ENCODE results near the gene RAB5B. TPM values are rescaled to one million over a fixed set of nuclear protein-coding genes. Genes with fewer than 3 reads are reported as not detected.

The RAB5B gene
- total RNA-seq, 2 experiments from 2014 or later = 51.9 to 52.9 TPM

- H3K27me3 Mint-ChIP-seq (ENCODE audit: low read depth) = no peaks in the 10 kb centered on the region
- ATAC-seq (no peak), DNase-seq (peak; percentile 42)
- peaks cover 53% of the 10 kb centered on the region for H3K4me1 Mint-ChIP-seq (ENCODE audit: low read depth)
- ChIA-PET POLR2A (interaction anchor here (0.6 to 8.9 kb wide), 10 partner anchors 9 to 202 kb away, joined by 3 to 139 read pairs (median 6); partner anchors contain the start of genes DNAJC14, ORMDL2, PA2G4 and RAB5B), CTCF (interaction anchor here (0.5 to 5.3 kb wide), 9 partner anchors 8 to 1900 kb away, joined by 3 to 35 read pairs (median 4); partner anchors contain the start of genes DNAJC14, ORMDL2 and SARNP)
- peak overlapping the region; percentile 99 for H3K27ac Mint-ChIP-seq
- H3K9me3 Mint-ChIP-seq (ENCODE audit: insufficient read depth) = no peaks in the 10 kb centered on the region
- peaks cover 73% of the 10 kb centered on the region for H3K36me3 Mint-ChIP-seq (ENCODE audit: low read depth)
- peak overlapping the region; percentile 95 for H3K4me3 Mint-ChIP-seq
These were observed 41.9 kb upstream of the RAB5B start for GRCh38 chr12:55931780-55932550.

GRCh38 chr12:55932551-55932910 is 41.3 kb upstream of the RAB5B start:
- H3K36me3 Mint-ChIP-seq (ENCODE audit: low read depth) = peaks cover 73% of the 10 kb centered on the region
- H3K4me1 Mint-ChIP-seq (ENCODE audit: low read depth) = peaks cover 58% of the 10 kb centered on the region
- no peaks in the 10 kb centered on the region for H3K9me3 Mint-ChIP-seq (ENCODE audit: insufficient read depth)
- ChIA-PET POLR2A (interaction anchor here (1.1 to 8.9 kb wide), 7 partner anchors 8 to 203 kb away, joined by 3 to 139 read pairs (median 8); partner anchors contain the start of genes DNAJC14, ORMDL2, RAB5B and SARNP), CTCF (interaction anchor here (0.5 to 5.3 kb wide), 9 partner anchors 8 to 1900 kb away, joined by 3 to 35 read pairs (median 4); partner anchors contain the start of genes DNAJC14, ORMDL2 and SARNP)
- DNase-seq (peak; percentile 68), ATAC-seq (no peak)
- peak overlapping the region; percentile 99 for H3K27ac Mint-ChIP-seq
- peak overlapping the region; percentile 95 for H3K4me3 Mint-ChIP-seq
- H3K27me3 Mint-ChIP-seq (ENCODE audit: low read depth) = no peaks in the 10 kb centered on the region

DNA sequence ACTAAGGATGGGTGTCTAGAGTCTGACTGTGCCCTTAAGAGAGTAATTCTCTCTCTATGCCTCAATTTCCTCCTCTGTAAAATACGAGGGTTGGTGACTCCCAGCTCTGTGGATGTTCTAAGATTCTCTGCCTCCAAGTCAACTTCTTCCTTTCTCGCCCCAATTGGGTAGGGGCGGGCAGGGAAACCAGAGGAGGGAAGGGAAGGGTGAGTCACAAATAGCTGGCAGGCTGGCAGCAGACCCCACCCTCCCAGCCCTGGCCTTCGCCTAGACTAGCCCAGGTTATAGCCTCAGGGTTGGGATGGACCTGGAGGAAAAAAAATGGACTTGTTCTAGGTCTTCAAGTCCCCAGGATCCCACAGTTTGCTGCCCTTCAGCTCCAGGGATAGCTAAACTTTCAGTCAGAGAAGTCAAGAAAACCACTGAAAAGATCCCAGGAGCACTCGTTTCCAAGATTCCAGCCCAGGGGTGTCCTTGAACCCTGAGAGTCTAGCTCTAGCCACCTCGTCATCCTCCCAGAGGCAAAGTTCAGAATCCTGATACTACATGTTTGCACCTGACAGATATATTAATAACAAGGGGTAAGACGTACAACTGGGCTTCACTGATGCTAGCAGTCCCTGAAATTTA is 40.6 kb upstream of the RAB5B start:
- ATAC-seq = no peak
- H3K4me1 Mint-ChIP-seq (ENCODE audit: low read depth) = peaks cover 66% of the 10 kb centered on the region
- H3K36me3 Mint-ChIP-seq (ENCODE audit: low read depth) = peaks cover 76% of the 10 kb centered on the region
- ChIA-PET CTCF (interaction anchor here (0.9 to 5.3 kb wide), 10 partner anchors 7 to 210 kb away, joined by 3 to 37 read pairs (median 4); partner anchors contain the start of genes DNAJC14, ORMDL2, PYM1 and SARNP), POLR2A (interaction anchor here (0.7 to 3.8 kb wide), 11 partner anchors 9 to 217 kb away, joined by 3 to 20 read pairs (median 4); partner anchors contain the start of genes BLOC1S1, ORMDL2, PA2G4 and RAB5B)
- no peaks in the 10 kb centered on the region for H3K9me3 Mint-ChIP-seq (ENCODE audit: insufficient read depth)
- H3K27me3 Mint-ChIP-seq (ENCODE audit: low read depth) = no peaks in the 10 kb centered on the region
- DNase-seq = no peak
- H3K4me3 Mint-ChIP-seq = peak overlapping the region; percentile 95
- peak overlapping the region; percentile 99 for H3K27ac Mint-ChIP-seq

- CTCF ChIA-PET = interaction anchor here (0.9 to 5.3 kb wide), 10 partner anchors 8 to 211 kb away, joined by 3 to 37 read pairs (median 6); partner anchors contain the start of genes DNAJC14, ORMDL2, PYM1 and SARNP
- DNase-seq = no peak
- Mint-ChIP-seq H3K27me3 (ENCODE audit: low read depth) (no peaks in the 10 kb centered on the region), H3K4me3 (peak overlapping the region; percentile 95), H3K36me3 (ENCODE audit: low read depth) (peaks cover 83% of the 10 kb centered on the region), H3K9me3 (ENCODE audit: insufficient read depth) (no peaks in the 10 kb centered on the region), H3K4me1 (ENCODE audit: low read depth) (peaks cover 73% of the 10 kb centered on the region), H3K27ac (peak overlapping the region; percentile 99)
- ATAC-seq = no peak
- POLR2A ChIA-PET = interaction anchor here (0.7 to 14.0 kb wide), 13 partner anchors 6 to 218 kb away, joined by 3 to 139 read pairs (median 4); partner anchors contain the start of genes BLOC1S1, DGKA, DNAJC14 and ORMDL2
These were observed 39.8 kb upstream of the RAB5B start for GRCh38 chr12:55933799-55934742.

DNA sequence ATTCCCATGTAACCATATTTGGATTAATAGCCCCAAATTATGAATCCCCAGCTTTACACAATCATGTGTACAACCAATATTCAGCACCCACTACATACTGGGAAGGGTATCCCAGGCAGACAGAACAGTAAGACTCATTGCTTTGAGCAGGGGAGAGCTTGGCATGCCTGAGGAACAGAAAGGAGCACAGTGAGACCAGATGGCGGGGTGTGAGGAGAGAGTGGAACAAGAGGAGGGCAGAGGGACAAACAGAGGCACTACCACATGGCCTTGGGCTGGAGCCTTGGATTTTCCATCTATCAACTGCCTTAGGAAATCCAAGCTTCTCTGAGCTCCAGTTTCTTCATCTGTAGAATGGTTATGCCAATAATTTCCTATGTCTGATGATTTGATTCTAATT is 39.1 kb upstream of the RAB5B start:
- ChIA-PET CTCF (interaction anchor here (0.8 to 5.3 kb wide), 8 partner anchors 9 to 211 kb away, joined by 3 to 37 read pairs (median 8); partner anchors contain the start of genes DNAJC14, ORMDL2, PYM1 and SARNP), POLR2A (interaction anchor here (1.0 to 14.0 kb wide), 8 partner anchors 7 to 118 kb away, joined by 3 to 139 read pairs (median 5); partner anchors contain the start of genes DGKA, DNAJC14, ORMDL2 and PYM1)
- Mint-ChIP-seq H3K27me3 (ENCODE audit: low read depth) (no peaks in the 10 kb centered on the region), H3K36me3 (ENCODE audit: low read depth) (peaks cover 88% of the 10 kb centered on the region), H3K4me1 (ENCODE audit: low read depth) (peaks cover 73% of the 10 kb centered on the region), H3K9me3 (ENCODE audit: insufficient read depth) (no peaks in the 10 kb centered on the region), H3K27ac (peak overlapping the region; percentile 90), H3K4me3 (peak overlapping the region; percentile 95)
- ATAC-seq (no peak), DNase-seq (no peak)

GRCh38 chr12:55935738-55936151 is 38.1 kb upstream of the RAB5B start:
- H3K4me3 Mint-ChIP-seq = peak overlapping the region; percentile 95
- peak overlapping the region; percentile 90 for H3K27ac Mint-ChIP-seq
- POLR2A ChIA-PET = interaction anchor here (1.1 to 14.0 kb wide), 8 partner anchors 8 to 118 kb away, joined by 3 to 139 read pairs (median 7); partner anchors contain the start of genes DGKA, ORMDL2, PYM1 and RAB5B
- peaks cover 98% of the 10 kb centered on the region for H3K36me3 Mint-ChIP-seq (ENCODE audit: low read depth)
- ATAC-seq (no peak), DNase-seq (no peak)
- H3K4me1 Mint-ChIP-seq (ENCODE audit: low read depth) = peaks cover 76% of the 10 kb centered on the region
- no peaks in the 10 kb centered on the region for H3K27me3 Mint-ChIP-seq (ENCODE audit: low read depth)
- CTCF ChIA-PET = interaction anchor here (0.6 to 5.3 kb wide), 13 partner anchors 8 to 206 kb away, joined by 3 to 37 read pairs (median 5); partner anchors contain the start of genes ORMDL2, PYM1, RAB5B and SARNP
- H3K9me3 Mint-ChIP-seq (ENCODE audit: insufficient read depth) = no peaks in the 10 kb centered on the region

DNA sequence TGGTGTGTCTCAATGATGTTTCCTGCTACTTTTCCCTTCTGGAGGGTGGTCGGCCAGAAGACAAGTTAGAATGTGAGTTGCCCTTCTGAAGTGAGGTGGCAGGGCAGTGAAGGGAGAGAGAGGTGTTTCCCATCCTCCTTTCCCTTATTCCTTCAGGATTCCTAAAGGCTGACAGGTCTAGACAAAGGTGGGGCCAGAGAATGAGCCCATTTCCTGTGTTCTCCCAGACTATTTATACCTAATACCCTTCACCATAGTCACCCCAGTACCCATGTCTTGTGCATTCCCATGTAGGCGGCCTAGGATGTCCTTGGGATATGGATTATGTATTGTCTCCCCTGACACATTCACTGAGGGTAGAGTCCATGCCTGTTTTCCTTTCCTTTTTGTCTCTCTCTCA is 35.9 kb upstream of the RAB5B start:
- ChIA-PET POLR2A (interaction anchor here (1.0 to 14.0 kb wide), 5 partner anchors 10 to 121 kb away, joined by 3 to 139 read pairs (median 16); partner anchors contain the start of genes DGKA, ORMDL2, PYM1 and SARNP), CTCF (interaction anchor here (0.8 to 5.2 kb wide), 4 partner anchors 12 to 200 kb away, joined by 3 to 75 read pairs (median 23); partner anchors contain the start of genes PYM1 and RAB5B)
- H3K27me3 Mint-ChIP-seq (ENCODE audit: low read depth) = no peaks in the 10 kb centered on the region
- H3K9me3 Mint-ChIP-seq (ENCODE audit: insufficient read depth) = no peaks in the 10 kb centered on the region
- H3K4me1 Mint-ChIP-seq (ENCODE audit: low read depth) = peaks cover 87% of the 10 kb centered on the region
- DNase-seq = no peak
- no peak for ATAC-seq
- H3K4me3 Mint-ChIP-seq = no peak overlapping the region
- H3K27ac Mint-ChIP-seq = peak overlapping the region; percentile 58
- peaks cover 98% of the 10 kb centered on the region for H3K36me3 Mint-ChIP-seq (ENCODE audit: low read depth)

- Mint-ChIP-seq H3K4me1 (ENCODE audit: low read depth) (peaks cover 79% of the 10 kb centered on the region), H3K4me3 (no peak overlapping the region), H3K36me3 (ENCODE audit: low read depth) (peaks cover 98% of the 10 kb centered on the region), H3K9me3 (ENCODE audit: insufficient read depth) (no peaks in the 10 kb centered on the region), H3K27me3 (ENCODE audit: low read depth) (no peaks in the 10 kb centered on the region), H3K27ac (peak overlapping the region; percentile 58)
- CTCF ChIA-PET = interaction anchor here (0.6 to 5.2 kb wide), 29 partner anchors 9 to 219 kb away, joined by 3 to 75 read pairs (median 4); partner anchors contain the start of genes DGKA, DNAJC14, ORMDL2 and PYM1
- POLR2A ChIA-PET = interaction anchor here (0.6 to 14.0 kb wide), 11 partner anchors 11 to 200 kb away, joined by 3 to 139 read pairs (median 6); partner anchors contain the start of genes DGKA, DNAJC14, ORMDL2 and PYM1
- no peak for DNase-seq
- no peak for ATAC-seq
These were observed 34.9 kb upstream of the RAB5B start for GRCh38 chr12:55938826-55939501.

- CTCF ChIA-PET = interaction anchor here (0.6 to 5.2 kb wide), 46 partner anchors 8 to 220 kb away, joined by 3 to 75 read pairs (median 4); partner anchors contain the start of genes DGKA, DNAJC14, ORMDL2 and PYM1
- no peak overlapping the region for H3K4me3 Mint-ChIP-seq
- peak overlapping the region; percentile 69 for H3K27ac Mint-ChIP-seq
- no peaks in the 10 kb centered on the region for H3K9me3 Mint-ChIP-seq (ENCODE audit: insufficient read depth)
- POLR2A ChIA-PET = interaction anchor here (1.0 to 14.0 kb wide), 7 partner anchors 12 to 202 kb away, joined by 3 to 139 read pairs (median 6); partner anchors contain the start of genes DGKA, DNAJC14, ORMDL2 and PYM1
- peaks cover 96% of the 10 kb centered on the region for H3K36me3 Mint-ChIP-seq (ENCODE audit: low read depth)
- DNase-seq (peak; percentile 90), ATAC-seq (peak; percentile 93)
- no peaks in the 10 kb centered on the region for H3K27me3 Mint-ChIP-seq (ENCODE audit: low read depth)
- H3K4me1 Mint-ChIP-seq (ENCODE audit: low read depth) = peaks cover 67% of the 10 kb centered on the region
These were observed 33.7 kb upstream of the RAB5B start for GRCh38 chr12:55940065-55940732.
